B cell (primary cell): ENCODE results near the gene NSUN6. TPM values are rescaled to one million over a fixed set of nuclear protein-coding genes. Genes with fewer than 3 reads are reported as not detected.

Experiments
- ATAC-seq: fragments of 200-7000 bp; cut with Tn5 transposase; one replicate; pipeline ENCODE4 v1.10.0; 2021; ENCODE audit warnings: low read depth, mild to moderate bottlenecking, moderate number of reproducible peaks, moderate library complexity
- CTCF ChIA-PET: fragments of 350-600 bp; sonication (Branson Sonifier 250); formaldehyde crosslinking; loops from one replicate; lab custom pipeline; 2021; ENCODE audit warnings: antibody characterized with exemption, inconsistent platforms; lab: Charles Lee
- POLR2A ChIA-PET: fragments of 350-600 bp; sonication (Branson Sonifier 250); formaldehyde crosslinking; loops from one replicate; lab custom pipeline; 2021; ENCODE audit warnings: antibody characterized with exemption; lab: Charles Lee
- DNase-seq: peaks from one replicate; pipeline ENCODE4 v3.0.0; 2013
- H2AFZ ChIP-seq: 2 replicates; pipeline ENCODE4 v1.6.1; 2012; ENCODE audit warnings: mild to moderate bottlenecking, low read depth, low read length; ENCODE audit not compliant: insufficient read depth, poor library complexity, severe bottlenecking
- H3K27ac ChIP-seq, 2 donors: 1 replicate in 1 of 2; 2 replicates in 1 of 2; pipeline ENCODE4 v1.5.1; 2012 to 2013; ENCODE audit warnings: low read length in 2 of 2, mild to moderate bottlenecking in 2 of 2, moderate library complexity in 1 of 2
- H3K27me3 ChIP-seq, 4 experiments: fragments of 200-600 bp in 1 of 4; sonication (generic) in 1 of 4; replicated peaks in 1 of 4; 1 replicate in 2 of 4; 2 replicates in 2 of 4; pipeline versions ENCODE4 v1.6.1 to v1.7.0; 2013 to 2016; ENCODE audit warnings: low read length in 3 of 4, mild to moderate bottlenecking in 2 of 4, mixed read lengths in 1 of 4, moderate library complexity in 1 of 4; ENCODE audit not compliant: insufficient read depth in 4 of 4, control insufficient read depth in 3 of 4; ENCODE audit errors: control extremely low read depth in 1 of 4
- H3K36me3 ChIP-seq, 2 experiments: replicated peaks in 1 of 2; 1 replicate in 1 of 2; 2 replicates in 1 of 2; pipeline versions ENCODE4 v1.6.1 to v1.7.1; 2013; ENCODE audit warnings: low read length in 1 of 2; ENCODE audit not compliant: insufficient read depth in 2 of 2, control insufficient read depth in 1 of 2; ENCODE audit errors: control extremely low read depth in 1 of 2, extremely low read depth in 1 of 2
- H3K4me1 ChIP-seq, 2 donors: fragments of 200-600 bp in 1 of 2; sonication (generic) in 1 of 2; 1 replicate in 1 of 2; 2 replicates in 1 of 2; pipeline versions ENCODE4 v1.5.1 to v1.6.1; 2013 to 2017; ENCODE audit warnings: low read length in 2 of 2; ENCODE audit not compliant: control insufficient read depth in 2 of 2, insufficient read depth in 2 of 2
- H3K4me2 ChIP-seq: replicated peaks from 2 replicates; pipeline ENCODE3; 2012; ENCODE audit warnings: mild to moderate bottlenecking, low read depth, low read length; ENCODE audit not compliant: poor library complexity, severe bottlenecking
- H3K4me3 ChIP-seq, 5 experiments: fragments of 200-600 bp in 1 of 5; sonication (generic) in 1 of 5; 1 replicate in 3 of 5; 2 replicates in 2 of 5; pipeline versions ENCODE4 v1.5.1 to v1.7.0; 2011 to 2016; ENCODE audit warnings: low read length in 4 of 5, mild to moderate bottlenecking in 4 of 5, low read depth in 2 of 5, control low read depth in 1 of 5, moderate library complexity in 1 of 5; ENCODE audit not compliant: insufficient read depth in 1 of 5; ENCODE audit errors: control extremely low read depth in 1 of 5, extremely low read depth in 1 of 5
- H3K79me2 ChIP-seq: fragments of 200-600 bp; sonication (generic); one replicate; pipeline ENCODE4 v1.6.0; 2016; ENCODE audit warnings: low read length; ENCODE audit not compliant: control insufficient read depth, insufficient read depth
- H3K9ac ChIP-seq: fragments of 200-600 bp; sonication (generic); 2 replicates; pipeline ENCODE4 v1.6.1; 2017; ENCODE audit warnings: mild to moderate bottlenecking, low read length, moderate library complexity
- H3K9me3 ChIP-seq, 3 donors: one replicate each; pipeline versions ENCODE4 v1.6.1 to v1.7.1; 2013; ENCODE audit warnings: low read length in 2 of 3; ENCODE audit not compliant: control insufficient read depth in 2 of 3, insufficient read depth in 1 of 3; ENCODE audit errors: control extremely low read depth in 1 of 3
- H4K20me1 ChIP-seq: 2 replicates; pipeline ENCODE4 v1.6.0; 2012; ENCODE audit warnings: mild to moderate bottlenecking, low read length; ENCODE audit not compliant: insufficient read depth, control insufficient read depth, poor library complexity, severe bottlenecking
- H3K27ac Mint-ChIP-seq: one replicate; pipeline ENCODE4 v1.8.0; 2021; ENCODE audit warnings: mixed read lengths
- H3K27me3 Mint-ChIP-seq: one replicate; pipeline ENCODE4 v1.8.0; 2021; ENCODE audit warnings: mixed read lengths
- H3K4me1 Mint-ChIP-seq: one replicate; pipeline ENCODE4 v1.8.0; 2021; ENCODE audit warnings: mixed read lengths
- H3K4me3 Mint-ChIP-seq: one replicate; pipeline ENCODE4 v1.8.0; 2021; ENCODE audit warnings: mixed read lengths
- H3K9me3 Mint-ChIP-seq: one replicate; pipeline ENCODE4 v1.8.0; 2022; ENCODE audit warnings: mixed read lengths; ENCODE audit not compliant: insufficient read depth
- EZH2 ChIP-seq: IDR thresholded peaks from 2 replicates; pipeline ENCODE4 v1.6.1; 2012; ENCODE audit warnings: borderline replicate concordance, low read depth, mild to moderate bottlenecking, moderate library complexity, low read length; ENCODE audit not compliant: insufficient read depth, poor library complexity, severe bottlenecking
- WGBS: methylation state at CpG from one replicate; pipeline ENCODE4 v1.1.5; 2013; ENCODE audit warnings: missing lambda C conversion rate; ENCODE audit not compliant: insufficient coverage; 5-methylcytosine and 5-hydroxymethylcytosine counted together
- intact Hi-C: fragments of 100-400 bp; cut with micrococcal nuclease; formaldehyde crosslinking; loops from one replicate; pipeline ENCODE4 v1.10.0; 2022
- polyA plus RNA-seq: library from polyadenylated mRNA; depleted of rRNA; stranded (reverse); fragments of >200 nt; gene quantifications from 2 replicates; pipeline ENCODE4 v1.2.3, GENCODE V29; 2012
- total RNA-seq, 2 donors: library from RNA; stranded (reverse); fragments of 120-200 nt in 1 of 2; gene quantifications; 1 replicate in 1 of 2; 2 replicates in 1 of 2; pipeline versions ENCODE4 v1.2.3 to v1.2.4, GENCODE V29; 2013 to 2022
- TF ChIP-seq, protein P1 (sequence below): fragments of 200-600 bp; IDR thresholded peaks from one replicate; pipeline ENCODE4 v1.8.0; 2022; ENCODE audit warnings: antibody characterized with exemption, mild to moderate bottlenecking

NSUN6 gene
- total and polyA plus RNA-seq, 2 donors (not counting 1 experiment from before 2014, with no cell fraction given), result 13.4 to 27.9 TPM

GRCh38 chr10:18545621-18546305 lies 105.6 kb downstream of the NSUN6 start:
- H3K4me1 ChIP-seq, result no peaks in the 10 kb centered on the region
- no peaks in the 10 kb centered on the region for H4K20me1 ChIP-seq
- no peak overlapping the region for H3K4me2 ChIP-seq
- Mint-ChIP-seq H3K27ac (no peak overlapping the region), H3K4me1 (no peaks in the 10 kb centered on the region), H3K27me3 (no peaks in the 10 kb centered on the region), H3K9me3 (no peaks in the 10 kb centered on the region), H3K4me3 (no peak overlapping the region)
- ChIA-PET POLR2A (no interaction called here), CTCF (no interaction called here)
- WGBS, result 100% methylated on average over 2 of the region's 7 CpGs
- H3K79me2 ChIP-seq, result no peaks in the 10 kb centered on the region
- DNase-seq, result no peak
- no peak overlapping the region for H3K4me3 ChIP-seq
- TF ChIP-seq EZH2, result no peak
- TF ChIP-seq, protein P1, sequence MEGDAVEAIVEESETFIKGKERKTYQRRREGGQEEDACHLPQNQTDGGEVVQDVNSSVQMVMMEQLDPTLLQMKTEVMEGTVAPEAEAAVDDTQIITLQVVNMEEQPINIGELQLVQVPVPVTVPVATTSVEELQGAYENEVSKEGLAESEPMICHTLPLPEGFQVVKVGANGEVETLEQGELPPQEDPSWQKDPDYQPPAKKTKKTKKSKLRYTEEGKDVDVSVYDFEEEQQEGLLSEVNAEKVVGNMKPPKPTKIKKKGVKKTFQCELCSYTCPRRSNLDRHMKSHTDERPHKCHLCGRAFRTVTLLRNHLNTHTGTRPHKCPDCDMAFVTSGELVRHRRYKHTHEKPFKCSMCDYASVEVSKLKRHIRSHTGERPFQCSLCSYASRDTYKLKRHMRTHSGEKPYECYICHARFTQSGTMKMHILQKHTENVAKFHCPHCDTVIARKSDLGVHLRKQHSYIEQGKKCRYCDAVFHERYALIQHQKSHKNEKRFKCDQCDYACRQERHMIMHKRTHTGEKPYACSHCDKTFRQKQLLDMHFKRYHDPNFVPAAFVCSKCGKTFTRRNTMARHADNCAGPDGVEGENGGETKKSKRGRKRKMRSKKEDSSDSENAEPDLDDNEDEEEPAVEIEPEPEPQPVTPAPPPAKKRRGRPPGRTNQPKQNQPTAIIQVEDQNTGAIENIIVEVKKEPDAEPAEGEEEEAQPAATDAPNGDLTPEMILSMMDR, result no peak
- no peak overlapping the region for H3K9ac ChIP-seq
- no peak overlapping the region for H2AFZ ChIP-seq
- H3K36me3 ChIP-seq, result peaks cover 0 to 37% of the 10 kb centered on the region in 2 experiments
- H3K27ac ChIP-seq, result no peak overlapping the region
- no peaks in the 10 kb centered on the region for H3K27me3 ChIP-seq
- intact Hi-C loops, result no loop called here
- no peak for ATAC-seq
- no peaks in the 10 kb centered on the region for H3K9me3 ChIP-seq

DNA sequence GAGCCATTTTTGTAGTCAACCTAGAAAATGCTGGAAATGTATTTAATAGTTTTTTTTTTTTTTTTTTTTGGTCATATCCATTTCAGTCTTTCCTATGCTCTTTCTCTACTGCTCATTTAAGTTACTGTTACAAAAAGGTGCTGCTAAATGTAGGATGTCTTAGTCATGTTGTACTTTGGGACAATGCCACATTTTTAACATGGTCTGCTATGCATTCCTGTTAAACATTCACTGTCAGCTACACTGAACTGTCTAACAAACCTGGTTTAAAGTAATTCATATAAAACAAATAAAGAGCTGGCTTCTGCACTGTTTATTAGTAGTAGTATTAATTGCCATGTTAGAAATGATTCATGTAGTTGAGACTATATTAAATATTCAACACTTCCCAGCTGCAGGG lies 108.6 kb downstream of the NSUN6 start:
- no peak overlapping the region for H2AFZ ChIP-seq
- Mint-ChIP-seq H3K4me3 (no peak overlapping the region), H3K27me3 (no peaks in the 10 kb centered on the region), H3K9me3 (no peaks in the 10 kb centered on the region), H3K27ac (no peak overlapping the region), H3K4me1 (no peaks in the 10 kb centered on the region)
- no peaks in the 10 kb centered on the region for H4K20me1 ChIP-seq
- POLR2A ChIA-PET, result no interaction called here
- intact Hi-C loops, result no loop called here
- H3K9me3 ChIP-seq, result no peaks in the 10 kb centered on the region
- H3K27me3 ChIP-seq, result no peaks in the 10 kb centered on the region
- H3K4me3 ChIP-seq, result no peak overlapping the region
- ATAC-seq (no peak), DNase-seq (no peak)
- H3K4me1 ChIP-seq, result no peaks in the 10 kb centered on the region
- CTCF ChIA-PET, result no interaction called here
- H3K36me3 ChIP-seq, result peaks cover 0 to 26% of the 10 kb centered on the region in 2 experiments
- H3K9ac ChIP-seq, result no peak overlapping the region
- no peaks in the 10 kb centered on the region for H3K79me2 ChIP-seq
- no peak overlapping the region for H3K4me2 ChIP-seq
- H3K27ac ChIP-seq, result no peak overlapping the region
- TF ChIP-seq EZH2, result no peak
- TF ChIP-seq, protein P1, result no peak
